Brain microvascular endothelial cell (primary cell): ENCODE measurements around the gene CECR2.

Experiments
- DNase-seq: peaks from one replicate; pipeline ENCODE4 v3.0.0-alpha.2; 2020
- H3K27ac ChIP-seq: fragments of 250-450 bp; sonication (Bioruptor Pico); 2 replicates; pipeline ENCODE4 v1.5.1; 2020; ENCODE audit warnings: mild to moderate bottlenecking, moderate library complexity
- H3K27me3 ChIP-seq: fragments of 250-450 bp; sonication (Bioruptor Pico); replicated peaks from 2 replicates; pipeline ENCODE4 v1.5.1; 2020; ENCODE audit warnings: mild to moderate bottlenecking
- H3K36me3 ChIP-seq: fragments of 250-450 bp; sonication (Bioruptor Pico); replicated peaks from 2 replicates; pipeline ENCODE4 v1.5.1; 2020; ENCODE audit warnings: mild to moderate bottlenecking
- H3K4me3 ChIP-seq: 2 replicates; pipeline ENCODE4 v1.5.1; 2011; ENCODE audit warnings: low read depth, mild to moderate bottlenecking, control low read depth, low read length, moderate library complexity
- in situ Hi-C: cut with HindIII; loops from 2 replicates; pipeline ENCODE4 v1.10.0; 2017; ENCODE audit warnings: low sequenced_read_pairs, low pct_ligation_motif_present
- TF ChIP-seq, protein P1 (sequence below): IDR thresholded peaks from 2 replicates; pipeline ENCODE4 v1.5.1; 2011; ENCODE audit warnings: low read depth, mild to moderate bottlenecking, moderate library complexity, low read length, control low read depth, inconsistent platforms; ENCODE audit errors: missing control alignments

CECR2 gene

DNA sequence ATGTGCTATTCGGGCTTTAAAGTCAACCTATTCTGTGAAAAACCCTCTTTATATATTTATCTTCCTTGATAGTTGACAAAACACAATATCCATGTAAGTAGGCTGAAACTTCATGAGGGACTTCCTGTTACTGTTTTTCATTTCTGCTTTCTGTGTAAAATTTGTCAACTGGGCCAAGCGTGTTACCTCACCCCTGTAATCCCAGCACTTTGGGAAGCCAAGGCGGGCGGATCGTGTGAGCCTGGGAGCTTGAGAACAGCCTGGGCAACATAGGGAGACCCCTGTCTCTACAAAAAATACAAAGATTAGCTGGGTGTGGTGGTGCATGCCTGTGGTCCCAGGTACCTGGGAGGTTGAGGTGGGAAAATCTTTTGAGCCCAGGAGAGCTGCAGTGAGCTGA lies 127.6 kb downstream of the CECR2 start:
- Histone ChIP-seq H3K36me3 (no peaks in the 10 kb centered on the region), H3K27ac (no peak overlapping the region), H3K27me3 (no peaks in the 10 kb centered on the region), H3K4me3 (no peak overlapping the region)
- TF ChIP-seq, protein P1, sequence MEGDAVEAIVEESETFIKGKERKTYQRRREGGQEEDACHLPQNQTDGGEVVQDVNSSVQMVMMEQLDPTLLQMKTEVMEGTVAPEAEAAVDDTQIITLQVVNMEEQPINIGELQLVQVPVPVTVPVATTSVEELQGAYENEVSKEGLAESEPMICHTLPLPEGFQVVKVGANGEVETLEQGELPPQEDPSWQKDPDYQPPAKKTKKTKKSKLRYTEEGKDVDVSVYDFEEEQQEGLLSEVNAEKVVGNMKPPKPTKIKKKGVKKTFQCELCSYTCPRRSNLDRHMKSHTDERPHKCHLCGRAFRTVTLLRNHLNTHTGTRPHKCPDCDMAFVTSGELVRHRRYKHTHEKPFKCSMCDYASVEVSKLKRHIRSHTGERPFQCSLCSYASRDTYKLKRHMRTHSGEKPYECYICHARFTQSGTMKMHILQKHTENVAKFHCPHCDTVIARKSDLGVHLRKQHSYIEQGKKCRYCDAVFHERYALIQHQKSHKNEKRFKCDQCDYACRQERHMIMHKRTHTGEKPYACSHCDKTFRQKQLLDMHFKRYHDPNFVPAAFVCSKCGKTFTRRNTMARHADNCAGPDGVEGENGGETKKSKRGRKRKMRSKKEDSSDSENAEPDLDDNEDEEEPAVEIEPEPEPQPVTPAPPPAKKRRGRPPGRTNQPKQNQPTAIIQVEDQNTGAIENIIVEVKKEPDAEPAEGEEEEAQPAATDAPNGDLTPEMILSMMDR: no peak
- in situ Hi-C loops: no loop called here
- DNase-seq: no peak

DNA sequence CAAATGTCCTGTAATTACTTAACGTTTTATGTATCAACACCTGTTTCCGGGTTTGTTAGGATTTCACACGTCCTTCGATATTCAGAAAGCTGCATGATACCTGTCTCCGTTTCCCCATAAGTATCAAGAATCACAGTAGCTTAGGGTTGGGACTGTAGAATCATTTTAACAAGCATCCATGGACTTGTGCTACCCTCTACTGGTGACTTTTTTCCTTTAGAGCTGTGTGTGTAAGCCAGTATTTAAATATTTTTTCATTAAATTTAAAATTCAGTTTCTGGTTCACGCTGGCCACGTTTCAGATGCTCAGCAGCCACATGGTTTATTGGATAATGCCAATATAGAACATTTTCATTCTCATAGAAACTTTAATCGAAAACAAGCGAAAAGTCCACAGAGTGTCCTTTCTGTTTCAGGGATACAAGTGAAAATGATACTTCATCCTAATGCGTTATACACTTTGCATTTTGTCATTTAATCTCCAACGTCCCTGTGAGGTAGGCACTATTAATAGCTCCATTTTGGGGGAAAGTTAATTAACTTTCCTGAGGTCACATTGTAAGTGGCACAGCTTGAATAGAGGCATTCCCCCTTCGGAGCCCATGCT lies 132.5 kb downstream of the CECR2 start:
- TF ChIP-seq, protein P1: peak; percentile 56
- Histone ChIP-seq H3K4me3 (no peak overlapping the region), H3K36me3 (no peaks in the 10 kb centered on the region), H3K27me3 (no peaks in the 10 kb centered on the region), H3K27ac (no peak overlapping the region)
- in situ Hi-C loops: no loop called here
- peak; percentile 63 for DNase-seq

DNA sequence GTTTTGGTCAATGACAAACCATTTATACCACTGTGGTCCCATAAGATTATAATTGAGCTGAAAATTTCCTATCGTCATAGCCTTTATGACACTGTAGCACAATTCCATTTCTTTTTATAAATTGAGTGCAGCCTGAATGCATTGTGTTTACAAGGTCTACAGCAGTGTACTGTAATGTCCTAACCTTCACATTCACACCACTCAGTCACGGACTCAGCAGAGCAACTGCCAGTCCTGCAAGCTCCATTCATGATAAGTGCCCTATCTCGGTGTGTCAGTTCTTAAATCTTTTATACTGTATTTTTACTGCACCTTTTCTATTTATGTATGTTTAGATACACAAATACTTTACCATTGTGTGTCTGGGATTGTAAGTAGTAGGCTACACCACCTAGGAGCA lies 138.8 kb downstream of the CECR2 start:
- in situ Hi-C loops: no loop called here
- no peaks in the 10 kb centered on the region for H3K27me3 ChIP-seq
- no peak for DNase-seq
- TF ChIP-seq, protein P1: no peak
- H3K27ac ChIP-seq: no peak overlapping the region
- no peaks in the 10 kb centered on the region for H3K36me3 ChIP-seq
- no peak overlapping the region for H3K4me3 ChIP-seq

DNA sequence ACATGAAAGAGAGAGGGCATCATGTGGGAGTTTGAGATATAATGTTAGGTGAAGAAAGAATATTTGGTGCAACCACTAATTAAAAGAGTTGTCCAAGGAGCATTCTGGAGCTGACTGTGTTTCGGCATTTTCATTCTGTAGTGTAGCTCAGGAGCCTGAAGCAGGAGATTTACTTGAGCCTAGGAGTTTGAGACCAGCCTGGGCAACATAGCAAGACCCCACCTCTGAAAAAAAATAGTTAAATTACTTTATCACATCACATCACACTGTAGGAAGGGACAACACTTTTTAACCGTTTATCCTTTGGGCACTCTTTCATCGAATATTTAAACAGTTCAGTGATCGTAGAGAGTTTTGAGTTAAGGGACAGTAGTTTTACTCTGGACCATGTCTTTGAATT lies 143.7 kb downstream of the CECR2 start:
- in situ Hi-C loops: no loop called here
- DNase-seq: no peak
- no peaks in the 10 kb centered on the region for H3K27me3 ChIP-seq
- H3K27ac ChIP-seq: no peak overlapping the region
- no peak overlapping the region for H3K4me3 ChIP-seq
- TF ChIP-seq, protein P1: no peak
- H3K36me3 ChIP-seq: no peaks in the 10 kb centered on the region

DNA sequence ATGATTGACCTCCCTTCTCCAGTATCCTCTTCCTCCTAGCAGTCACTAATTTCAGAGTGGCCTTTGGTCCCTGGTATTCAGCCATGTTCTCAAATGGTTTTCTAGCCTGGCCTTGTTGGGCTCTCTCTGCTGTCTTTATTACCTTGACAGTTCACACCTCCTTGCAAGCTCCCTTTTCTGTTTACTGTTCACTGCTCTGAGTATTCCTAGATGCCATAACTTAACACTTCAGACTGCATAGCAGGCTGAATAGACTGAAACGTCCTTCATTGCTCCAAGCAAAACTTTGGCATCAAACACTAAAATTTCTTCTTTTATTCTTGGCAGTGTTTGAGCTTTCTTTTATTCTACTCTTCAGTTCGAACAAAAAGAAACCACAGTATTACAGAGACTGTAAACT lies 144.4 kb downstream of the CECR2 start:
- Histone ChIP-seq H3K27ac (no peak overlapping the region), H3K4me3 (no peak overlapping the region), H3K27me3 (no peaks in the 10 kb centered on the region), H3K36me3 (no peaks in the 10 kb centered on the region)
- TF ChIP-seq, protein P1: no peak
- DNase-seq: no peak
- in situ Hi-C loops: no loop called here

DNA sequence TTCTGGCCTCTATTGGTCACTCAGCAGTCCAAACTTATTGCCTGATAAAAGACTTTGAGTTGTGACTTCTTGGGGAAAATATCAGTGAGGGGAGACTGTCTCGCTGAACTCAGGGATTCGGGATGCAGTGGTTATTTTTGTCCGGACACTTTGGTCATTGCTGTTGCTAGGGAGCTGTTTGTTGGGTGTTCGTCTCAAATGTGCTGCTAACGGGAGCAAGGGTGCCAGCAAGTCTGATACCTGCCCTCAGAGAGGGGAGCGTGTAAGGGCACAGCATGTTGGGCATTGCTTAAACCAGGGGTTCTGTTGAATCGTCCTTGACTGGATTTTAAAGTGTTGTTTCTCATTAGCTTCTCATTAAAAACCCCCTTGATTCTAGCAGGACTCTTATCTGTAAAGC lies 144.8 kb downstream of the CECR2 start:
- no peaks in the 10 kb centered on the region for H3K27me3 ChIP-seq
- no peaks in the 10 kb centered on the region for H3K36me3 ChIP-seq
- H3K4me3 ChIP-seq: no peak overlapping the region
- H3K27ac ChIP-seq: no peak overlapping the region
- TF ChIP-seq, protein P1: no peak
- in situ Hi-C loops: no loop called here
- no peak for DNase-seq
